ENCODE measurements around the gene PTH2R. TPM values are rescaled to one million over a fixed set of nuclear protein-coding genes. Genes with fewer than 3 reads are reported as not detected.
"Not testable (repeated sequence)": the region's sequence is repeated elsewhere in the genome, so short reads cannot be mapped to it uniquely, and the experiment has no call there.

PTH2R gene
- total RNA-seq, 2 donors from 2014 or later: not detected

DNA sequence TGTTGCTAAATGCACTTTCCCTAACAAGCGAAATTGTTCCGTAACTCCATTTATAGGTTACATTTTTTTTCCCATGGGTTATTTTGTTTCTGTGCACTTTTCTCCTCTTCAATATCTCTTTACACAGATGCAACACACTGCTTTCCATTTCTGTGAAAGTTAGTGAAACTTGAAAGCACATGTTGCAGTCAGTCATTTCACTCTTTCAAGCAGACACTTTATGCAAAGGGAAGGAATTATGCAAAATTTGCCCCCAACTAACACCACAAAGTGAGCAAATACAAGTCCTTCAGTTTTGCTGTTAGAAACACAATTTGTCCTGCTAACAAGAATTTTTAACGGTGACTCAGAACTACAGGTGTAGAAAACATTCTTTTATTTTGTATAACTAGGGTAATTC lies 124.8 kb downstream of the PTH2R start:
- H3K4me1 ChIP-seq (ENCODE audit: control insufficient read depth in 1 of 2, low read depth in 2 of 2): no peaks in the 10 kb centered on the region
- no peaks in the 10 kb centered on the region for H3K36me3 ChIP-seq
- no peaks in the 10 kb centered on the region for H3K27me3 ChIP-seq (replicated peaks; ENCODE audit: insufficient read depth)
- H3K27ac ChIP-seq: no peak overlapping the region
- DNase-seq (ENCODE audit: low spot score) (no peak), ATAC-seq (ENCODE audit: insufficient number of reproducible peaks, low FRiP score, low read depth) (no peak)
- H3K9me3 ChIP-seq: no peaks in the 10 kb centered on the region
- TF ChIP-seq, protein P1, sequence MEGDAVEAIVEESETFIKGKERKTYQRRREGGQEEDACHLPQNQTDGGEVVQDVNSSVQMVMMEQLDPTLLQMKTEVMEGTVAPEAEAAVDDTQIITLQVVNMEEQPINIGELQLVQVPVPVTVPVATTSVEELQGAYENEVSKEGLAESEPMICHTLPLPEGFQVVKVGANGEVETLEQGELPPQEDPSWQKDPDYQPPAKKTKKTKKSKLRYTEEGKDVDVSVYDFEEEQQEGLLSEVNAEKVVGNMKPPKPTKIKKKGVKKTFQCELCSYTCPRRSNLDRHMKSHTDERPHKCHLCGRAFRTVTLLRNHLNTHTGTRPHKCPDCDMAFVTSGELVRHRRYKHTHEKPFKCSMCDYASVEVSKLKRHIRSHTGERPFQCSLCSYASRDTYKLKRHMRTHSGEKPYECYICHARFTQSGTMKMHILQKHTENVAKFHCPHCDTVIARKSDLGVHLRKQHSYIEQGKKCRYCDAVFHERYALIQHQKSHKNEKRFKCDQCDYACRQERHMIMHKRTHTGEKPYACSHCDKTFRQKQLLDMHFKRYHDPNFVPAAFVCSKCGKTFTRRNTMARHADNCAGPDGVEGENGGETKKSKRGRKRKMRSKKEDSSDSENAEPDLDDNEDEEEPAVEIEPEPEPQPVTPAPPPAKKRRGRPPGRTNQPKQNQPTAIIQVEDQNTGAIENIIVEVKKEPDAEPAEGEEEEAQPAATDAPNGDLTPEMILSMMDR (IDR thresholded peaks at IDR 0.05): no peak
- no peak overlapping the region for H3K4me3 ChIP-seq

DNA sequence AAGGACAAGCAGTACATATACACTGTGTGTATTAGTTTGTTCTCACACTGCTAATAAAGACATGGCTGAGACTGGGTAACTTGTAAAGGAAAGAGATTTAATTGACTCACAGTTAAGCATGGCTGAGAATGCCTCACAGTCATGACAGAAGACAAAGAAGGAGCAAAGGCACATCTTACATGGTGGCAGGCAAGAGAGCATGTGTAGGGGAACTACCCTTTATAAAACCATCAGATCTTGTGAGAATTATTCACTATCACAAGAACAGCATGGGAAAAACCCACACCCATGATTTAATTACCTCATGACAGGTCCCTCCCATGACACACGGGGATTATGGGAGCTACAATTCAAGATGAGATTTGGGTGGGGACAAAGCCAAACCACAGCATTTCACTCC lies 129.0 kb downstream of the PTH2R start:
- not testable (repeated sequence) for H3K27me3 ChIP-seq (replicated peaks; ENCODE audit: insufficient read depth); H3K4me1 ChIP-seq (ENCODE audit: control insufficient read depth in 1 of 2, low read depth in 2 of 2); H3K4me3 ChIP-seq; ATAC-seq (ENCODE audit: insufficient number of reproducible peaks, low FRiP score, low read depth); H3K27ac ChIP-seq; H3K9me3 ChIP-seq; DNase-seq (ENCODE audit: low spot score); H3K36me3 ChIP-seq

DNA sequence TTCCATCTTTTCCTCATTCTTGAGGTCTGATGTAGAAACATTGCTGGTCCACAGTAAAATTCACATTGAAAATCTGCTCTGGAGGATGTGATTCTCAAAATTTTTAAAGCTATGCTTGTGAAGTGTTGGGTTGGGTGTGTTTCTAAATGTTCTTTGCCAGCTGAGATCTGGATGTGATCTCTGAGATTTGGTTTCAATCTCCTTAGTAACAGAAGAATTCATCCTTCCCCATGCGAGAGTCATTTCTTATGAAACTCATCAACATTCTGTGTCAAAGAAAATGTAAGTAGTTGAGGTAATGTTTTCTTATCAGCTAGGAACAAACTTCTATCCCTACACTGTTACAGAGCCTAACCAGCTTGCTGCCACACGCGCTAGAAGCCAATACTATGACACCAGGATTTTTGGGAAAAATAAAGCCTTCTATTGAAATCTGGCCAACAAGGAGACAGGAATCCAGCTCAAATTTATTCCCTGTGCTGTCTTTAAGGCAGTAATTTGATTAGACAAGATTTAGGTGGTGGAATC lies 134.9 kb downstream of the PTH2R start:
- DNase-seq (ENCODE audit: low spot score) (no peak), ATAC-seq (ENCODE audit: insufficient number of reproducible peaks, low FRiP score, low read depth) (no peak)
- Histone ChIP-seq H3K27me3 (replicated peaks; ENCODE audit: insufficient read depth) (no peaks in the 10 kb centered on the region), H3K9me3 (no peaks in the 10 kb centered on the region), H3K36me3 (no peaks in the 10 kb centered on the region), H3K27ac (no peak overlapping the region), H3K4me1 (ENCODE audit: control insufficient read depth in 1 of 2, low read depth in 2 of 2) (no peaks in the 10 kb centered on the region), H3K4me3 (no peak overlapping the region)
- TF ChIP-seq, protein P1 (IDR thresholded peaks at IDR 0.05): no peak

DNA sequence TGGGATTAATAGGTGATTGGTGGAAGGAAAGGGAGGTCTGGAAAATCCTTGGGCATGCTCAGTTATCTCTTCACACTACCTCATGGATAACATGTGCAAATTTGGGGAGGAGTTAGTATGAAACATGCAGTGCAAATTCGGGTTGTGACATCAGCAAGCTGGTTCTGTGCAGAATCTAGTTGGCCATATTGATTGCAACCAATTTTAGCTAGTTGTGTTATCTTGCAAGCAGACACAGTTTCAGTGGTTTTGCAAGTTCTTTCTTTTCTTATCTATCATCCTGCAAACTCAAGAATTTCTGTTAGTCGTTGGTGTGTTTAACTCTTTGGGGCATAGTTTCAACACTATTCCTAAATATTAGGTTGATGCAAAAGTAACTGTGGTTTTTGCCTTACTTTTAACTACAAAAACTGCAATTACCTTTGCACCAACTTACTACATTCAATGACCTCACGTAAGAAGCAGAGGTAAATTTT lies 135.4 kb downstream of the PTH2R start:
- Histone ChIP-seq H3K4me1 (ENCODE audit: control insufficient read depth in 1 of 2, low read depth in 2 of 2) (no peaks in the 10 kb centered on the region), H3K9me3 (no peaks in the 10 kb centered on the region), H3K4me3 (no peak overlapping the region), H3K27ac (no peak overlapping the region), H3K36me3 (no peaks in the 10 kb centered on the region), H3K27me3 (replicated peaks; ENCODE audit: insufficient read depth) (no peaks in the 10 kb centered on the region)
- DNase-seq (ENCODE audit: low spot score): no peak
- ATAC-seq (ENCODE audit: insufficient number of reproducible peaks, low FRiP score, low read depth): no peak
- TF ChIP-seq, protein P1 (IDR thresholded peaks at IDR 0.05): no peak

DNA sequence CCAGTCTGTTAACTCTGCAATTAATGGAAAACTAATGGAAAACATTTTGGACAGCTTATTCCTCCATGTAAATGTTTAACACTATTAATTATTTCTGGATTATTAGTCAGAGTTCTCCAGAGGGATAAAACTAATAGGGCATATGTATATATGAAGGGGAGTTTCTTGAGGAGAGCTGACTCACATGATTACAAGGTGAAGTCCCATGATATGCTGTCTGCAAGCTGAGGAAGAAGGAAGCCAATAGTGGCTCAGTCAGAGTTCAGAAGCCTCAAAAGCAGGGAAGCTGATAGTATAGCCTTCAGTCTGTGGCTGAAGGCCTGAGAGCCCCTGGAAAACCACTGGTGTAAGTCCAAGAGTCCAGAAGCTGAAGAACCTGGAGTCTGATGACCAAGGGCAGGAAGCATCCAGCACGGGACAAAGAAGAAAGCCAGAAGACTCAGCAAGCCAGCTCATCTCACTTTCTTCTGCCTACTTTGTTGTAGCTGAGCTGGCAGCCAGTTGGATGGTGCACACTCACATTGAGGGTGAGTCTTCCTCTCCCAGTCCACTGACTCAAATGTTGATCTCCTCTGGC lies 136.0 kb downstream of the PTH2R start:
- H3K4me1 ChIP-seq (ENCODE audit: control insufficient read depth in 1 of 2, low read depth in 2 of 2): no peaks in the 10 kb centered on the region
- no peak for ATAC-seq (ENCODE audit: insufficient number of reproducible peaks, low FRiP score, low read depth)
- no peak overlapping the region for H3K27ac ChIP-seq
- H3K27me3 ChIP-seq (replicated peaks; ENCODE audit: insufficient read depth): no peaks in the 10 kb centered on the region
- no peaks in the 10 kb centered on the region for H3K36me3 ChIP-seq
- H3K4me3 ChIP-seq: no peak overlapping the region
- DNase-seq (ENCODE audit: low spot score): no peak
- H3K9me3 ChIP-seq: no peaks in the 10 kb centered on the region
- TF ChIP-seq, protein P1 (IDR thresholded peaks at IDR 0.05): no peak

Other genes with a start within 250 kb of the PTH2R start
- not detected for gene CRYGA, start 243.2 kb upstream of the PTH2R start, total RNA-seq
- gene C2orf80, start 216.8 kb upstream of the PTH2R start, total RNA-seq: not detected
- gene IDH1, start 151.7 kb upstream of the PTH2R start, total RNA-seq: 10 to 100 TPM; 40.9 to 41.0 TPM
- gene PIKFYVE, start 140.5 kb upstream of the PTH2R start, total RNA-seq: 10 to 100 TPM; 18.0 to 29.4 TPM

Measured in thoracic aorta (tissue), 2 donors.